ENCODE data around the gene IL31. TPM values are rescaled to one million over a fixed set of nuclear protein-coding genes. Genes with fewer than 3 reads are reported as not detected.

The IL31 gene
- total RNA-seq (2022; extraction: Qiagen RNA extraction), result not detected in 5 replicates

DNA sequence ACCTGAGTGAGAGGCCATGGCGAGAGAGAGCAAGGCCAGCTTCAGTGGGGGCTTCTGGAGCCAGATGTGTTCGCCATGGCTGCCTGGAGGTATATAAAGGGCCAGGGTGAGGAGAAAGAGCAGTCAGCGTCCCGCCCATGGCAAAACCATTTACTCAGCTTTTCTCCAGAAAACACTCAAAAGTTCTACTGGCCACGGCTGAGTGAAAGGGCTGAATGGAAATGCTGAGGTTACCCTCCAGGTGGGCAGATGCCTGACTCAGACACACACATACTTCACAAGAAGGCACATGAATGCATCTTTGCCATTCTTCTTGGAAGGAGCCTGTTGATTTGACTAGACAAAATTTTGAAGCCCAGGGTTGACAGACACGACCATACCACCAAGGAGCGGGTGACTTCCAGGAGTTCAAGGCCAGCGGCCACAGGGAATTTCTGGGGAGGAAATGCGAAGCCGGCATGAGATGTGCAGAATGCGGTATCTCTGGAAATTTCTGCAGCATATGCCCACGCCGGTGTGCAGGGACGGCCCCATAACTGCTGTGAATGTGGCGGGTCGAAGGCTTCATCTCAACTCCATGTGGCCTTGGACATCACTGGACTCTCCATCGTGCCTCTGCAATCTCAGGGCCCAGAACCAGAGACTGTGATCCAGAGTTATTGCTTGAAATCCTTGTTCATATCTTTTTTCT, at the start of gene IL31:
IL31 (minus strand) TSS at position 67 of the 691 bp plus-strand sequence; CDS start at position 18, 49 bp downstream.

GRCh38 chr12:122203301-122204166, 29.5 kb upstream of the IL31 start, which contains the start of gene B3GNT4:
B3GNT4 (plus strand) TSS chr12:122203709; CDS start chr12:122204619, 910 bp downstream.

GRCh38 chr12:122182887-122183587, 9.0 kb upstream of the IL31 start, which contains the start of gene LRRC43:
LRRC43 (plus strand) TSS chr12:122183123; CDS start chr12:122183145, 22 bp downstream.

Other genes starting within 250 kb of the IL31 start
- 8.5 to 11.4 TPM (median 10.3 TPM) in 5 replicates for gene BCL7A, start 152.3 kb downstream of the IL31 start, total RNA-seq (2022; extraction: Qiagen RNA extraction)
- gene MLXIP, start 95.5 kb downstream of the IL31 start, total RNA-seq (2022; extraction: Qiagen RNA extraction), result 24.6 to 56.2 TPM (median 50.9 TPM) in 5 replicates
- 0.09 to 0.24 TPM (median 0.21 TPM) in 5 replicates for gene LRRC43, start 8.9 kb upstream of the IL31 start, total RNA-seq (2022; extraction: Qiagen RNA extraction)
- gene B3GNT4, start 29.5 kb upstream of the IL31 start, total RNA-seq (2022; extraction: Qiagen RNA extraction), result 0.39 to 0.80 TPM (median 0.64 TPM) in 5 replicates
- 68.5 to 74.2 TPM (median 71.5 TPM) in 5 replicates for gene DIABLO, start 51.8 kb upstream of the IL31 start, total RNA-seq (2022; extraction: Qiagen RNA extraction)
- gene VPS33A, start 92.3 kb upstream of the IL31 start, total RNA-seq (2022; extraction: Qiagen RNA extraction), result 18.3 to 19.0 TPM (median 18.4 TPM) in 5 replicates
- 34.7 to 42.8 TPM (median 35.5 TPM) in 5 replicates for gene CLIP1, start 248.4 kb upstream of the IL31 start, total RNA-seq (2022; extraction: Qiagen RNA extraction)